CD4-positive, alpha-beta T cell (primary cell): ENCODE data around the gene CHST6. TPM values are rescaled to one million over a fixed set of nuclear protein-coding genes. Genes with fewer than 3 reads are reported as not detected.
"Not testable (repeated sequence)": the region's sequence is repeated elsewhere in the genome, so short reads cannot be mapped to it uniquely, and the experiment has no call there.

Experiments
- ATAC-seq: fragments of 200-7000 bp; cut with Tn5 transposase; one replicate; pipeline ENCODE4 v1.10.0; 2022; ENCODE audit warnings: mild to moderate bottlenecking; ENCODE audit not compliant: poor library complexity
- CTCF ChIA-PET: fragments of 350-600 bp; sonication (Branson Sonifier 250); formaldehyde crosslinking; loops from one replicate; lab custom pipeline; 2021; ENCODE audit warnings: antibody characterized with exemption, inconsistent platforms; lab: Charles Lee
- POLR2A ChIA-PET: fragments of 350-600 bp; sonication (Branson Sonifier 250); formaldehyde crosslinking; loops from one replicate; lab custom pipeline; 2021; ENCODE audit warnings: antibody characterized with exemption, inconsistent platforms; lab: Charles Lee
- DNase-seq, 14 experiments: peaks; one replicate each; pipeline ENCODE4 v3.0.0-alpha.2; 2013 to 2020; ENCODE audit warnings: mixed read lengths in 2 of 14
- H3K27ac ChIP-seq, 2 donors: one replicate each; pipeline versions ENCODE4 v1.5.1 to v1.7.0; 2013; ENCODE audit warnings: low read length in 2 of 2, low read depth in 1 of 2, mild to moderate bottlenecking in 1 of 2
- H3K27me3 ChIP-seq, 2 experiments: 1 replicate in 1 of 2; 2 replicates in 1 of 2; pipeline versions ENCODE4 v1.6.1 to v1.7.0; 2013; ENCODE audit warnings: low read length in 2 of 2, control low read depth in 1 of 2, mild to moderate bottlenecking in 1 of 2, moderate library complexity in 1 of 2; ENCODE audit not compliant: insufficient read depth in 2 of 2, control insufficient read depth in 1 of 2
- H3K36me3 ChIP-seq: one replicate; pipeline ENCODE4 v1.6.1; 2013; ENCODE audit warnings: low read length, control low read depth; ENCODE audit not compliant: insufficient read depth
- H3K4me1 ChIP-seq: one replicate; pipeline ENCODE4 v1.6.1; 2013; ENCODE audit warnings: low read length, control low read depth; ENCODE audit not compliant: insufficient read depth
- H3K4me3 ChIP-seq: one replicate; pipeline ENCODE4 v1.5.1; 2013; ENCODE audit warnings: mild to moderate bottlenecking, low read length, moderate library complexity
- H3K9me3 ChIP-seq, 2 experiments: 1 replicate in 1 of 2; 2 replicates in 1 of 2; pipeline versions ENCODE4 v1.6.1 to v1.7.0; 2013; ENCODE audit warnings: low read length in 2 of 2, mild to moderate bottlenecking in 2 of 2, control low read depth in 1 of 2, moderate library complexity in 1 of 2; ENCODE audit not compliant: control insufficient read depth in 1 of 2, insufficient read depth in 1 of 2
- H3K27ac Mint-ChIP-seq: one replicate; pipeline ENCODE4 v1.8.0; 2020; ENCODE audit warnings: mixed read lengths
- H3K27me3 Mint-ChIP-seq: one replicate; pipeline ENCODE4 v1.8.0; 2021; ENCODE audit warnings: mixed read lengths
- H3K36me3 Mint-ChIP-seq: one replicate; pipeline ENCODE4 v1.8.0; 2021; ENCODE audit warnings: low read depth, mixed read lengths
- H3K4me1 Mint-ChIP-seq: one replicate; pipeline ENCODE4 v1.8.0; 2021; ENCODE audit warnings: low read depth, mixed read lengths
- H3K4me3 Mint-ChIP-seq: one replicate; pipeline ENCODE4 v1.8.0; 2020; ENCODE audit warnings: mild to moderate bottlenecking, mixed read lengths
- H3K9me3 Mint-ChIP-seq: one replicate; pipeline ENCODE4 v1.8.0; 2020; ENCODE audit warnings: mixed read lengths
- CTCF ChIP-seq: fragments of 200-600 bp; IDR thresholded peaks from one replicate; pipeline ENCODE4 v1.8.0; 2022; ENCODE audit warnings: antibody characterized with exemption, mild to moderate bottlenecking
- intact Hi-C, 2 experiments: fragments of 100-400 bp; cut with DNase I in 1 of 2; cut with micrococcal nuclease in 1 of 2; formaldehyde crosslinking; loops; one replicate each; pipeline versions ENCODE4 v1.15.1 to v1.9.0; 2023 to 2025; cut with DNase I, micrococcal nuclease
- total RNA-seq, 174 experiments: library from RNA in 2 of 174; stranded (reverse) in 2 of 174; gene quantifications; one replicate each; pipeline ENCODE4 v1.2.3 and lab custom pipeline; 2021 to 2026

The CHST6 gene
- total RNA-seq, 2 experiments from 2014 or later, result not detected

- Mint-ChIP-seq H3K36me3 (peaks cover 15% of the 10 kb centered on the region), H3K27me3 (no peaks in the 10 kb centered on the region), H3K27ac (peak within 1 kb of the TSS; percentile 96), H3K4me1 (peaks cover 28% of the 10 kb centered on the region), H3K4me3 (peak within 1 kb of the TSS; percentile 94), H3K9me3 (no peaks in the 10 kb centered on the region)
- POLR2A ChIA-PET, result interaction anchor here (0.5 to 3.3 kb wide), 23 partner anchors 12 to 1758 kb away, joined by 3 to 61 read pairs (median 5); partner anchors contain the start of genes ADAT1, GABARAPL2, KARS1 and MLKL
- H3K27me3 ChIP-seq, result no peaks in the 10 kb centered on the region
- H3K4me1 ChIP-seq, result peaks cover 33% of the 10 kb centered on the region
- H3K27ac ChIP-seq, result peak within 1 kb of the TSS; percentile 96 to 97
- intact Hi-C loops, result loop anchor here (1.0 to 10.0 kb wide), 10 partner anchors 31 to 1758 kb away; partner anchors contain the start of genes ADAT1 (in 2 of the 2), GABARAPL2 (in 1 of the 2), MON1B (in 1 of the 2) and PSMD7 (in 1 of the 2)
- no peak for TF ChIP-seq CTCF
- ATAC-seq, result peak; percentile 79
- peak; percentile 92 to 98 (median 94) for DNase-seq
- no peaks in the 10 kb centered on the region for H3K9me3 ChIP-seq
- CTCF ChIA-PET, result interaction anchor here (1.0 to 2.6 kb wide), 3 partner anchors 31 to 85 kb away, joined by 3 to 25 read pairs (median 7); partner anchors contain the start of gene TMEM170A
- H3K36me3 ChIP-seq, result no peaks in the 10 kb centered on the region
- H3K4me3 ChIP-seq, result peak within 1 kb of the TSS; percentile 83
These were observed 62.2 kb downstream of the CHST6 start, which contains the start of gene CFDP1 for GRCh38 chr16:75432828-75433731. Gene CFDP1, minus strand, starts transcription at chr16:75433503. Its CDS starts 151 bp downstream, at chr16:75433352.

- Histone ChIP-seq H3K4me3 (no peak overlapping the region), H3K27ac (no peak overlapping the region), H3K9me3 (no peaks in the 10 kb centered on the region), H3K4me1 (peaks cover 32% of the 10 kb centered on the region), H3K27me3 (no peaks in the 10 kb centered on the region), H3K36me3 (no peaks in the 10 kb centered on the region)
- ChIA-PET POLR2A (interaction anchor here (0.7 to 1.0 kb wide), 2 partner anchors 9 to 88 kb away, joined by 3 read pairs; no protein-coding TSS in a partner anchor), CTCF (no interaction called here)
- peak overlapping the region; percentile 76 for H3K4me3 Mint-ChIP-seq
- intact Hi-C loops, result loop anchor here in 1 of 2 experiments (5.0 to 10.0 kb wide), 6 partner anchors 85 to 1133 kb away; partner anchors contain the start of genes ADAT1, GABARAPL2, PSMD7 and RFWD3
- peak overlapping the region; percentile 57 for H3K27ac Mint-ChIP-seq
- TF ChIP-seq CTCF, result no peak
- H3K27me3 Mint-ChIP-seq, result no peaks in the 10 kb centered on the region
- H3K36me3 Mint-ChIP-seq, result peaks cover 23% of the 10 kb centered on the region
- DNase-seq (no peak), ATAC-seq (no peak)
- H3K9me3 Mint-ChIP-seq, result no peaks in the 10 kb centered on the region
- peaks cover 36% of the 10 kb centered on the region for H3K4me1 Mint-ChIP-seq
These were observed 65.4 kb downstream of the CHST6 start for GRCh38 chr16:75429621-75430403.

- H3K27me3 ChIP-seq, ATAC-seq: not testable (repeated sequence)
- peaks cover 20% of the 10 kb centered on the region for H3K4me1 Mint-ChIP-seq
These were observed 68.7 kb downstream of the CHST6 start for GRCh38 chr16:75426524-75426923.

GRCh38 chr16:75424105-75424762, 71.0 kb downstream of the CHST6 start:
- H3K4me3 ChIP-seq, H3K27me3 Mint-ChIP-seq, ATAC-seq, CTCF ChIA-PET, POLR2A ChIA-PET, DNase-seq, H3K36me3 Mint-ChIP-seq, H3K27ac ChIP-seq, H3K4me3 Mint-ChIP-seq, H3K36me3 ChIP-seq, H3K4me1 ChIP-seq, H3K9me3 ChIP-seq, H3K9me3 Mint-ChIP-seq, H3K27me3 ChIP-seq: not testable (repeated sequence)
- H3K27ac Mint-ChIP-seq, result peak overlapping the region; percentile 20
- peaks cover 28% of the 10 kb centered on the region for H3K4me1 Mint-ChIP-seq
- intact Hi-C loops, result loop anchor here in 1 of 2 experiments (5.0 kb wide), 1 partner anchor 38 kb away; the partner anchor contains the start of gene TMEM170A

More at GRCh38 chr16:75426524-75426923, 68.7 kb downstream of the CHST6 start:
- intact Hi-C loops, H3K36me3 ChIP-seq, H3K4me3 ChIP-seq, H3K36me3 Mint-ChIP-seq, H3K4me3 Mint-ChIP-seq, DNase-seq, H3K9me3 ChIP-seq, H3K27ac ChIP-seq, H3K27me3 Mint-ChIP-seq, H3K9me3 Mint-ChIP-seq, POLR2A ChIA-PET, H3K4me1 ChIP-seq: not testable (repeated sequence)
- CTCF ChIA-PET, result interaction anchor here (1.3 kb wide), 1 partner anchor 91 kb away, joined by 5 read pairs; no protein-coding TSS in a partner anchor
- peak overlapping the region; percentile 20 for H3K27ac Mint-ChIP-seq
